ENCODE results near the gene FGF14.

DNA sequence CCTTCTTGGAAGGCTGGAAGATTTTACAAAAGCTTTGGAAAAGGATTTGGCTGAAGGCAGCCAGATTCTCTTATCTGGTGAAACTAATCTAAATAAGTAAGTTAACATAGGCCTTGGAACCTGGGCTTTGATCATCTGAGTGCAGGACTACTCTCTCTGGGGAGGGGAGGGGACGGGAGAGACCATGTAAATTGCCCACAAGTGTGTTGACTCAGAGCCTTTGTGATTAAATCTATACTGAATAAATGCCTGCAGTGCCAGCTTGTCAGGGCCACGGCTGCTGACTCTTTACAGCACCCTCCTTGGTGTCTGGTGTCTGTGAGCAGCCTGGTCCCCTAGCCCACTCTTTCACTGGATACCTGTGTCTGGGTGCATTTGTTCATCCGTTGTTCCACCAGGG, 698.0 kb downstream of the FGF14 start:
- TF ChIP-seq EZH2phosphoT487 (IDR thresholded peaks at IDR 0.05; ENCODE audit: borderline replicate concordance, low read depth, low read length) = no peak
- TF ChIP-seq, protein P1, sequence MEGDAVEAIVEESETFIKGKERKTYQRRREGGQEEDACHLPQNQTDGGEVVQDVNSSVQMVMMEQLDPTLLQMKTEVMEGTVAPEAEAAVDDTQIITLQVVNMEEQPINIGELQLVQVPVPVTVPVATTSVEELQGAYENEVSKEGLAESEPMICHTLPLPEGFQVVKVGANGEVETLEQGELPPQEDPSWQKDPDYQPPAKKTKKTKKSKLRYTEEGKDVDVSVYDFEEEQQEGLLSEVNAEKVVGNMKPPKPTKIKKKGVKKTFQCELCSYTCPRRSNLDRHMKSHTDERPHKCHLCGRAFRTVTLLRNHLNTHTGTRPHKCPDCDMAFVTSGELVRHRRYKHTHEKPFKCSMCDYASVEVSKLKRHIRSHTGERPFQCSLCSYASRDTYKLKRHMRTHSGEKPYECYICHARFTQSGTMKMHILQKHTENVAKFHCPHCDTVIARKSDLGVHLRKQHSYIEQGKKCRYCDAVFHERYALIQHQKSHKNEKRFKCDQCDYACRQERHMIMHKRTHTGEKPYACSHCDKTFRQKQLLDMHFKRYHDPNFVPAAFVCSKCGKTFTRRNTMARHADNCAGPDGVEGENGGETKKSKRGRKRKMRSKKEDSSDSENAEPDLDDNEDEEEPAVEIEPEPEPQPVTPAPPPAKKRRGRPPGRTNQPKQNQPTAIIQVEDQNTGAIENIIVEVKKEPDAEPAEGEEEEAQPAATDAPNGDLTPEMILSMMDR (conservative IDR thresholded peaks at IDR 0.05; ENCODE audit: low read length) = no peak
